GM21528 (cell line): ENCODE measurements around the gene PRRT1.
"Not testable (repeated sequence)": the region's sequence is repeated elsewhere in the genome, so short reads cannot be mapped to it uniquely, and the experiment has no call there.

Source experiments
- ATAC-seq: cut with Tn5 transposase; IDR thresholded peaks from one replicate; pipeline ENCODE4 v1.9.1; 2021; ENCODE audit warnings: mild to moderate bottlenecking, moderate library complexity; ENCODE audit not compliant: unreplicated experiment, low FRiP score

PRRT1 gene

GRCh38 chr6:32188381-32189068 lies 36.8 kb upstream of the PRRT1 start:
- ATAC-seq, result no peak

GRCh38 chr6:32187725-32188380 lies 36.1 kb upstream of the PRRT1 start:
- not testable (repeated sequence) for ATAC-seq

GRCh38 chr6:32187009-32187709 lies 35.4 kb upstream of the PRRT1 start:
- ATAC-seq, result no peak

GRCh38 chr6:32186151-32186840 lies 34.6 kb upstream of the PRRT1 start:
- not testable (repeated sequence) for ATAC-seq

GRCh38 chr6:32185681-32186131 lies 34.0 kb upstream of the PRRT1 start:
- not testable (repeated sequence) for ATAC-seq

GRCh38 chr6:32184084-32184640 lies 32.4 kb upstream of the PRRT1 start, which contains the start of gene AGER:
Gene AGER, minus strand, starts transcription at chr6:32184253. Its CDS starts 31 bp downstream, at chr6:32184222.
- no peak for ATAC-seq

GRCh38 chr6:32183483-32184083 lies 31.8 kb upstream of the PRRT1 start:
- no peak for ATAC-seq

- ATAC-seq, result no peak
These were observed 31.3 kb upstream of the PRRT1 start for GRCh38 chr6:32183030-32183429.

GRCh38 chr6:32182555-32182981 lies 30.8 kb upstream of the PRRT1 start:
- no peak for ATAC-seq

GRCh38 chr6:32181915-32182529 lies 30.3 kb upstream of the PRRT1 start:
- no peak for ATAC-seq

- no peak for ATAC-seq
These were observed 29.5 kb upstream of the PRRT1 start for GRCh38 chr6:32181148-32181702.

GRCh38 chr6:32179766-32180405 lies 28.1 kb upstream of the PRRT1 start:
- ATAC-seq, result no peak

GRCh38 chr6:32178547-32179440 lies 27.1 kb upstream of the PRRT1 start:
- ATAC-seq, result no peak

- peak; percentile 75 for ATAC-seq
These were observed 26.2 kb upstream of the PRRT1 start, which contains the start of gene RNF5 for GRCh38 chr6:32177788-32178546. Gene RNF5, plus strand, starts transcription at chr6:32178405. Its CDS starts 107 bp downstream, at chr6:32178512.

- peak; percentile 7 for ATAC-seq
These were observed 25.5 kb upstream of the PRRT1 start for GRCh38 chr6:32177183-32177787.

- no peak for ATAC-seq
These were observed 24.9 kb upstream of the PRRT1 start for GRCh38 chr6:32176476-32177182.
